GM18502 (cell line): Measurements from ENCODE around the gene CHST11.
A peak's percentile ranks its signal among the peaks of the same experiment; 100 is the strongest.
"Not testable (repeated sequence)": the region's sequence is repeated elsewhere in the genome, so short reads cannot be mapped to it uniquely, and the experiment has no call there.

Experiments
- ATAC-seq: cut with Tn5 transposase; IDR thresholded peaks from one replicate; pipeline ENCODE4 v1.9.1; 2021; ENCODE audit warnings: mild to moderate bottlenecking; ENCODE audit not compliant: unreplicated experiment, poor library complexity

CHST11 gene

DNA sequence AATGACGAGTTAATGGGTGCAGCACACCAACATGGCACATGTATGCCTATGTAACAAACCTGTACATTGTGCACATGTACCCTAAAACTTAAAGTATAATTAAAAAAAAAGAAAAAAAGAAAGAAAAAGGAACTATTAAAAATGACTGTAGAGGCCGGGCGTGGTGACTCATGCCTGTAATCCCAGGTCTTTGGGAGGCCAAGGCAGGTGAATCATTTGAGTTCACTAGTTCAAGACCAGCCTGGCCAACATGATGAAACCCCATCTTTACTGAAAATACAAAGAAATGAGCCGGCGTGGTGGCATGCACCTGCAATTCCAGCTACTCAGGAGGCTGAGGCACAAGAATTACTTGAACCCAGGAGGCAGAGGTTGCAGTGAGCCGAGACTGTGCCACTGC lies 118.0 kb downstream of the CHST11 start:
- not testable (repeated sequence) for ATAC-seq

DNA sequence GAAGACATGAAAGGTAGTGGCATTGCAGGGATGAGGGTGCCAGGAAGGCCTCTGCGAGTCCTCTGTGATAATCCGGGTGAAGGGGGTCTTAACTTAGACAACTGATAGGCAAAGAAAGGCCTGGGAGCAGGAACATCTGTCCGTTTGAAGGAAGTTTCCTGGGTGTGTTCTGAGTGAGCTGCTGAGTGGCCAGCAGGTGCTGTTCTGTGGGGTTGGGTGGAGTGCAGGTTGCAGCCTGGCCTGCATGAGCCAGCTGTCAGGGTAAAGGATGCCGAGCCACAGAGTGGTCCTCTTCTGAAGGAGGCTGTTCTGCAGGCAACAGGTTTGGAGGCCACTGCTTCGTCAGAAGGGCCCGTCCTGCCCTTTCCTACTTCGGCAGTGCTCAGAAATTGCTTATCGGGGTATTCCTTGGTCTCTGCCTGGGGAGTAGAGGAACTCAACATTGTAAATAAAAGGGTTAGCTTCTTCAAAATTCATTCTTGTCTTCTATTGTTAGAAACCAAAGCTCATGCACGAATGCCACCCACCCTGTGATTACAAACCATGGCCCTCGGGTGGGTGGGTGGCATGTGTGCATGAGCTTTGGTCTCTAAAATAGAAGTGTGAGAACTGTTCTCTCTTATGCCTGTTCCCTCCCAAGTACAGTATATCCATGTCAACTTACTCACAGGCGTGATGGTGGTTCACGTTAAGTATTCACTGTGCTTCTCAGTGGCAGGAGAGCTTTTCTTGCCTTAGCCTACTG lies 118.9 kb downstream of the CHST11 start:
- ATAC-seq: no peak

DNA sequence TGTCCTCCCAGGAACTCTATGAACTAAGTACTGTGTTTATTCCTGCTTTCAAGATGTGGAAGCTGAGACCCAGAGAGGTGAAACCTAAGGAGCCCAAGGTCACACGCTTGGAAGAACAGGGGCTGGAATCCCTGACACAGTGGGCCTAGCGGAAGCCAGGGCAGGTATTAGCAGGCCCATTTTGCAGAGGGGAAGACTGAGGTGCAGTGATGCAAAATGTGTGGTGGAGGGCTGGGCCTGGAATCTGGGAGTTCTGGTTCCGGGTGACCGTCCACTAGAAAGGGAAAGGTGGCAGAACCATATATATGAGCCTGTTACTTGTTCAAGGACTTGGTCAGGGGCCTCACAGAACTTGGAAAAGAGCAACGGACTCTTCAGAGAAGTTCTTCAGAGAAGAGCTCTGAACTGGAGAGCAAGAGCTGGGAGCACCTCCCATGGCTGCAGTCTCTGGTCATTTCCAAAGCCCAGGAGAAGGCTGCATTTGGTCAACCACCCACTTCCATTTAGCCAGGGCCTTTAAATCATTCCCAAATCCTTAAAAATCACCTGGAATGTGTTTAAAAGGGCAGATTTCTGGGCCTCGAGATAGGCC lies 119.5 kb downstream of the CHST11 start:
- no peak for ATAC-seq

DNA sequence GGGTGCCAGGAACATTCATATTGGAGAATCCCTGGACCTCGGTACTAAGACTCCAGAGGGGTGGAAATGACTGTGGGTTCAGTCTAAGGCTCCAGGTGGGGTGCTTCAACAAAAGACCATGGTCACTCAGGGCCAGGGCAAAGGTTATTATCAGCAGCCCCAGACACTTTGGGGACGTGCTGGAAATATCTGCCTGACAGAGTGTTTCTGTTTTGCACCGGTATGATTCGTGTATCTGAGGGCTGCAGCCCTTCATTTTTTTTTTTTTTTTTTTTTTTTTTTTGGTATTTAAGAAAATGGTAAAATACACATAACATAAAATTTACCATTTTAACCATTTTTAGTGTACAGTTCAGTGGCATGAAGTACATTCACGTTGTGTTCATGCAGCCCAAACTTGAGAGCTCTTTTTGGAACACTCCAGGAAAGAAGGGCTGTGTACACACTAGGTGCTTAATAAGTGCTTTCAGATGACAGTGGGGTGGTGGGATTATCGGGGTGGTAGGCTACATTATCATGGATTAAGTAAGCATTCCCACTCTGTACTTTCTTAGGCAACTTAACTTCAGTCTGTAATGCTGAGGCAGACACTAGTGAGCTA lies 120.3 kb downstream of the CHST11 start:
- no peak for ATAC-seq

DNA sequence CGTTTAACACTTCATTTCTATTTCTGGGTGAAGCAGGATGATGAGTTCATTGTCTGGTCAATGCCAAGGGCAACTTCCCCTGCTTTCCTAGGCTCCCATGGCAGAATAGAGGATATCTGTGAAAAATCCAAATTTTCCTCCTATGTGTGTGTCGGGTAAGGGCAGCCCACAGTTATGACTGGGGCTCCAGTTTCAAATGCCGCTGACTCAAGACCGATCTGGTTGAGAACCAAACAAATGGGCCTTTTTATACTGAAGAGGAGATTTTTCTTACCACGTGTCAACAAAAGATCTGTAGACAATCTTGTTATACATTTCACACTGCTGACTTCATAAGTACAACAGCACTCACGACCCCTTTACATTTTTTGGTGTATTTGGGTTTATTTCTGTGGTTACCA lies 120.8 kb downstream of the CHST11 start:
- no peak for ATAC-seq

DNA sequence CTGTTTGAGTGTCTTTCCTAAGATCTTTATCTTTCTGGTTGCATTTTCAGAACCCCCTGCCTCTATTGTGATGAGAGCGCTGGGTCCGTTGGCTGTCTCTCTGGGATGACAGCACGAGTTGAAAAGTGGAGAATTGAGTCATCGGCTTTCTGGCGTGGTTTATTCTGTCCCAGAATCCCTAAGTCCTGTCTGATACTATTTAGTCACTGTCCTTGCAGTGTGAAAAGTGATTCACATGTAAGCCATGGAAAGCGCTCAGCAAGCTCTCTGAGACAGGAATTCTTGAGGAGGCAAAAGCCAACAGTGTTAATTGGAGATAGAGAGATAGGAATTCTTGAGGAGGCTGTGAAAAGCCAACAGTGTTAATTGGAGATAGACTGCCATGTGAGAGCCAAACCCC lies 121.7 kb downstream of the CHST11 start:
- ATAC-seq: no peak

DNA sequence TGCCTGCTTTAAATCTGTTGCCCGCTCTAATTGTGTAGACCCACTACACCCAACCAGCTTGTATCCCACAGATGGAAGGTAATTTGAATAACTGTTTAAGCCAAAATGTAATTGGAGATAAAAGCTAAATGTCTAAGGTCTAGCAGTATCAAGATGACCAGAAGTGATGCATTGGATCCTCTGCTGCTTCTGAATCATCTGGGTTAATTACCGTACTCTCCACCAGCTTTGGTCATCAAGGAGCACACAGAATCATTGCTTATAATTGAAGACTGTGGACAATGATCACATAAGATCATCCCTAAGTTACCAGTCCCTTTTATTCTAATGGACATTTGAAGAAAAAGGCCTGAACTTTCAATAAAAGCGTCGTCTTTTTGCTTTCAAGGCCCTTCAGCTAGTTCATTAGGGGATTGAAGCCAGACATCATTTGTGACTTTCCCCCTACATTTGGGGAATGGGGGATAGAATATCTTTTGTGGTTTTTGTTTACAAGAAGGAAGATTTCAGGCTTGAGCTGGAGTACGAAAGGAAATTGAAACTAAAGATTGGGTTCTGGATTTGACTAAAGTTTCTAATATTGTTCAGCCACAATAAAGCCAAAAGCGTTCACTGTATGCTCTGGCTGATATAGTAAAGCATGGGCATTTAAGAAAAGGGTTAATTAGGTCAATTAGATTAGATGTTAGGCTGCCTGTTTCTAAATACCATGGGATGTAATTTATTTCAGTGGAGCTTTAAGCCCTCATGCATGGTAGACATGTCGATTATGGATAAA lies 123.2 kb downstream of the CHST11 start:
- ATAC-seq: peak; percentile 38

DNA sequence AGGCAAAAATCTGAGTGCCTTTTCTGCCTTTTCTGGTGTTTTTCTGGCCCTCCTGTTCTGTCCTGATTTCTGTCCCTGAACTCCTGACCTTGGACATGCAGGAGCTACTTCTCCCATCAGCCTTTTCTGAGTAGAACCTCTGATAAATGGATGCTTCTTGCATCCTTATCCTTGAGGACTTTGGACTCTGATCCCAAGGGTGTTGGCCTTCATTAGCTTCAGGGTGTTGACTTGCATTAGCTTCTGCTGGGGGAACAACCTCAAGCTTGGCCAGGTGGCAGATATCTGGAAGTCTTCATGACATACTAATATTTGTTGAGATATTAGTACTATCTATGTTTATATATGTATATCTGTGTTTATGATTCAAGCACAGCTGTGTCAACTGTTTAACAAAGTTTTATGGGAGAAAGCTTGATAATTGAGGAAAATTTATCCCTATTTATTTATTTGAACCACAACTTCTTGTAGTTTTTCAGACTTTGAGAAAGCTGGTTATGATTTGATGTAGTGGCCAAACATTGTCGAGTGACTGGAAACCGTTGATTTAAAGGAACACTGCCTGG lies 124.3 kb downstream of the CHST11 start:
- ATAC-seq: no peak

DNA sequence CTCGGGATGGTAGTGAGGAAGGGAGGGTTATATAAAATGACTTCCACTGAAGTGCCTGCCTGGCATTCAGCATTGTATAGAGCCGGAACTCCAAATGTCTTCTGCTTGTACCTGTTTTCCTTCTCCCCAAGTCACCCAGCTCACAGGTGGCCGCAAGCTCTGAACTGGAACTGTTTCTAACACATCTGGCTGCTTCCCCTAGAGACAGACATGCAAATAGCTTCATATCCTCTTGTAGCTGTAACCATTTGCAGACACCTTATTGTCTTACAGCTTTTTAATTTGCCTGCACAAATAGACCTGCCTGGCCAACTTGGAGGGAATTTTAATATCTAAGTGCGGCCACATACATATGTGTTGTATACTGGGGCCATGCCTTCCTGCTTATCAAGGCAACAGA lies 126.0 kb downstream of the CHST11 start:
- ATAC-seq: peak; percentile 84

DNA sequence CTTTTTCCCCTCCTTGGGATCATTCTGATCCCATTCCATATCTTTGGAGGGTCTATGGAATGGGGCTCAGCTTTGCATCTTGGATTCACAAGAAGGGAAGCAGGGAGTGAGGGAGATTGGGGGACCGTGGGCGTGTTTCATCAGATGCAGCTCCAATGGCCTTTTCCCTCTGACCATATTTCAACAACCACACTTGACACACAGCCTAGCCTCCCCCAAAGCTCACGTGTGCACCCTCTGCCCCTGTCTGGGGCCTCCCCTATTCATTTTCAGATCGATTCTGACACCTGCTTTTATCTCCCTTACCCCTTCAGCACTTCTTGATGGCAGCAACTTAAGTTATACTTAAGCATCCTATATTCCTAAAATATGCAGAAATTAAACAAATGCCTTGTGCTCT lies 126.6 kb downstream of the CHST11 start:
- peak; percentile 57 for ATAC-seq

DNA sequence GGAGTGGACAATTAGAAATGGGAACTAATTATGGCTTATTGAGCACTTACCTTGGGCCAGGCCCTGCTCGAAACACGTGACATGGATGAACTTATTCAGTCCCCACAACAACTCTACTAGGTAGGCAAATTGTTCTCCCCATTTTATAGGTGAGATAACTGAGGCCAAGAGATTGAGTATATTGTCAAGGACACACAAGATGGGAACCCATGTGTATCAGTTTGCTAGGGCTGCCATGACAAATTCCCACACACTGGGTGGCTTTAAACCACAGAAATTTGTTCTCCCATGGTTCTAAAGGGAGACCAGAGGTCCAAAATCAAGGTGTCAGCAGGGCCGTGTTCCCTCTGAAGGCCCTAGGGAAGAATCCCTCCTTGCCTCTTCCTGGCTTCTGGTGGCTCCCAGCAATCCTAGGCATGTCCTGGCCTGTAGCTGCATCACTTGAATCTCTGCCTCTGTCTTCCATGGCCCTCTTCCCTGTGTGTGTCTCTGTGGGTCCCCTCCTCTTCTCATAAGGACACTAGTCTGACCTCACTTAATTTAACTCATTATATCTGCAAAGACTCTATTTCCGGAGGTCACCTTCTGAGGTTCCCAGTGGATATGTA lies 128.8 kb downstream of the CHST11 start:
- ATAC-seq: no peak

DNA sequence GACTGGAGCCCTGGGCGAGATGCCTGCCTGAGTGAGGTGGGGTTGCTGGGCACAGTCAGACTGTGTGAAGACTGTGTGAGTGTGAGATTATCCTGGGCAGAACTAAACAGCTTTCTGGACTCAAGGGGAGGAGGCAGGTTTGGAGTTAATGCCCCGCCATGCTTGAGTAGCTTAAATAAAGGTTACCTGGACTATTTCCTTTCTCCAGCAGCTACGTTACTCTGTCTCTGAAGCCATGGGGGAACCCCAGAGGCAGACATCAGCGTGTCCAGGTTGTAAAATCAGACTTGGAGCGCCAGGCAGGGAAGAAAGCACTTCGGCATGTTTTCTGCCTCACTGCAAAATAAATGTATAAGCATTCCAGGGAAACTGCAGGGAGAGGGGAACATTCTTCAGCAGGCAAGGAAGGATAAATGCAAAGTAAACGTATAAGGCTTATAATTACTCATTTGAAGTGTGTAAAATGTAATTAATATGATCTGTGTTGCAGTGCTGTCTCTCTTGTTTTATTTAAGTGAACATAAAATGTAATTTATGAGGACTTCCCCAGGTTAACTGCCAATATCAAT lies 129.7 kb downstream of the CHST11 start:
- no peak for ATAC-seq

DNA sequence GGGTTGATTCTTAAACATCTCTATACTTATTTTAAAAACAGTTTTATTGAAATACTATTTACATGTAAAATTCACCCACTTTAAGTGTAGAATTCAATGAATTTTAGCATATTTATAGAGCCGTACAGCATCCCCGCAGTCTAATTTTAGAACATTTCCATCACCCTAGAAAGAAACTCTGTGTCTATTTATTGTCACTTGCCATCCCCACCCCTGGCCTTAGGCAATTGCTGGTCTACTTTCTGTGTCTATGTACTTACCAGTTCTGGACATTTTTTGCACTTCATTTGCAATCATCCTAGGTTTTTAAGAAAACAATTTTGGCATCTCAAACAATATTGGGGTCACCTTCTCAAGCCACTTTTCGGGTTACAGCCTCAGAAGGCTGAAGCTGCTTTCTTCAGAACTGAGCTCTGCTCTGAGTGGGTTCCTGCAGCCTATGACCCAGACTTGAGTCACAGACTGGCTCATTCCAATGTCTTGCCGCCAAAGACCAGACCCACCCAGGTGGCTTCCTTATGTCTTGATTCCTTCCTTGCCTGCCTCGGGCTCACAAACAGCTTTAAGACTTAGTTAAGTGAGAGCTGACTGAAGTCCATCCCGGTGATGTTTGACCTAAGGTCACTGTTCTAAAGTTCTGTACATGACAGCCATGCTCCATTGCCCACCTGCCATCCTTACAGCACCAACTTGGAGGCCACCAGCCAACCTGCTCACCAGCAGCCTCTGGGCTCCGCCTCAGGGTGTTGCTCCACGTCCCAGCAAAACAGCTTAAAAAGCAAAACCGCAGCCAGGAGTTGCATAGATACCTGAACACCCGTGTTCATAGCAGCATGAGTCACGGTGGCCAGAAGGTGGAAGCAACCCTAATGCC lies 131.5 kb downstream of the CHST11 start:
- ATAC-seq: no peak

DNA sequence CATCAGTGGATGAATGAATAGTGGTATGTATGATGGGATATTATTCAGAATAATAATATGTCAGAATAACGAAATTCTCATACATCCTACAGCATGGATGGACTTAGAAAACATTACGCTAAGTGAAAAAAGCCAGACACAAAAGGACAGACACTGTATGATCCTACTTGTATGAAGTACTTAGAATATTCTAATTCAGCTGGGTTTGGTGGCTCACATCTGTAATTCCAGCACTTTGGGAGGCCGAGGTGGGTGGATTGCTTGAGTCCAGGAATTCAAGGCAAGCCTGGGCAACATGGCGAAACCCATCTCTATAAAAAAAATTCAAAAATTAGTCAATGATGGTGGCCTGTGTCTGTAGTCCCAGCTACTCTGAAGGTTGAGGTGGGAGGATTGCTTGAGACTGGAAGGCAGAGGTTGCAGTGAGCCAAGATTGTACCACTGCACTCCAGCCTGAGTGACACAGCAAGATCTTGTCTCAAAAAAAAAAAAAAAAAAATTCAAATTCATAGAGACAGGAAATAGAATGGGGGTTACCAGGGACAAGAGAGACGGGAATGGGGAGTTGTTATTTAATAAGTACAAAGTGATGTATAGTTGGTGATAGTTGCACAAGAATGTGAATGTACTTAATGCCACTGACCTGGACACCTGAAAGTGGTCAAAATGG lies 132.3 kb downstream of the CHST11 start:
- ATAC-seq: no peak

DNA sequence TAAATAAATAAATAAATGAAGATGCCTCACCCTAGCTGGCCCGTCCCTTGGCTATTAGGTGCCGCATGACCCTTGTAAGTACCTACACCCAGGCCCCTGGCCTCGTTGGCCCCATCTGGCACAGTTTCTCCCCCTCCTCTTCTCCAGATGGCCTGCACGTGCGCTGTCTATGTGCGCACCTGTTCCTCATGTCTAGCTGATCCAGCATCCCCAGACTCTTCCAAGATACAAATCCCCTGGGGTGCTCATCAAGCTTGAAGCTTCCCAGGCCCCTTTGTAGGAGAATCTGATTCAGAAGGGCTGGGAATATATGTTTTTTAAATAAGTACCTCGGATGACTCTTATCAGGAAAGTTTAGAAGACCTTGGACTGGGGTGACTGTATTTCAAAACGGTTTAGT lies 133.3 kb downstream of the CHST11 start:
- no peak for ATAC-seq

DNA sequence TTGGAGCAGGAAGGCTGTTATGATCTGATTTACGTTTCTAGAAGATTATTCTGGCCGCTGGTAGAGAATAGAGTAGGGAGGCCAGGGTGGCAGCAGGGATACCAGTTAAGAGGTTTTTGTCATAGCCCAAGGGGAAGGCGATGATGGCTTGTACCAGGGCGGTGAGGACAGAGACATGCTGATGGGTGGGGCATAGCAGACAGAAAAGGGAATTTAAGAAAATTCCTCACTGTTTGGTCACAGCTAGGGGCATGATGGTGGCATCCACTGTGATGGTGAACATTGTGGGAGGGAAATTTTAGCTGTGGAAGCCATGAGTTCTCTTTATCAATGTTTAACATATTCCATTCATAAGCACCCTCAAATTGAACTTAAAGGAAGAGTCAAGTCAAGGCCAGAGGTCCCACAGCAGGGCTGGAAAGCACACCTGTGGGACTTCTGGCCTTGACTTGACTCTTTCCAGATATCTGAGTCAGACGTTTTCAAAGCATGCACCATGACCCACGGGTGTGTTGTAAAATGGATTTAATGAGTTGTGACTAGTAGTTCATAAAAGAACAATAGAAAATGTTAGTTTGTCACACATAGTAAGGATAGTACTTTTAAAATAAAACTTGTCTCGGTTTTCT lies 134.6 kb downstream of the CHST11 start:
- no peak for ATAC-seq

DNA sequence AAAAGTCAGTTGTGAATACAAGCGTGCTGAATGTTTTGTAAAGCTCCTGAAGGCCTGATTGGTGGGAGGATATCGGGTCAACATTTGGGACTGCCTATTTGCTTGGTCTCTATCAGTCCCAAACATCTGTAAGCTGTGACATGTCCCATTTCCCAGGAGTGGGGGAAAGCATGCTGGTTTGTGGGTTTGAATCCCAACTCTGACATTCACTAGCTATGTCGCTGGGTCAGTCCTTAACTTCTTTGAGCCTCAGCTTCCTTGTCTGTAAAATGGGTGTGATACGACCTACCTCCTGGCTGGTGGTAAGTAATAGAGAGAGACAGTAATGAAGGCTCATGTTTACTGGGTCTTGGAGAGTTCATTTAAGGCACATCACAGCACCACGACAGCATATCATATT lies 136.7 kb downstream of the CHST11 start:
- no peak for ATAC-seq

DNA sequence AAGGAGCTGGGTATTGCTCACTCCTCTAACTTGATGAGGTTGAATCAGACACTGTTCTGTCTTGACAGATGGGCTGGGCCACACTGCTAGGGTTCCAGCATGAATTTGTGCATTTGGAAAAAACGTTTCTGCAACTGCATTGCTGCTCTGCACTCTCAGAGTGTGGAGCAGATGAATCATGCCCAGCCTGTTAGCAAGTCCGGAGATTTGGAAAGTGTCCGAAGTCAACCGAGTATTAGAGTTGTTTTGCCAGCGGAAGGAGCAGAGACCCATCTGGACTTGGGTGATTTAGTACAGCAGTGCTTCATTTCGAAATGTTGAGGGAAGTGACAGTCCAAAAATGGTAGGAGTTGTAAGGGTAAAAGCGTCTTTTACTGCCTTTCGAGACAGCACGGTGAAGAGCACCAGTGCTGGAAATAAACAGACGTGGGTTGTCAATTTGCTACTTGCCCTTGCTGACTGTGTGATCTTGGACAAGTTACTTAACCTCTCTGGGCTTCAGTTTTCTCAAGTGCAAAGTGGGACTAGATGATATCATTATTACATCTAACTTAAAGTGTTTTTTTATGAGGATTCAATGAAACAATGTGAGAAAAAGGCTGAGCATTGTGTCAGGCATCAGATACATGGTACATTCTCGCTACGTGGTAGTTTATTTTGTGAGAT lies 139.5 kb downstream of the CHST11 start:
- ATAC-seq: no peak
